Glomerular visceral epithelial cell (primary cell): Measurements from ENCODE around the gene LYRM1.
"Not testable (repeated sequence)": the region's sequence is repeated elsewhere in the genome, so short reads cannot be mapped to it uniquely, and the experiment has no call there.

ENCODE experiments used
- DNase-seq: peaks from one replicate; pipeline ENCODE4 v3.0.0-alpha.2; 2016; ENCODE audit errors: extremely low spot score

The LYRM1 gene, protein sequence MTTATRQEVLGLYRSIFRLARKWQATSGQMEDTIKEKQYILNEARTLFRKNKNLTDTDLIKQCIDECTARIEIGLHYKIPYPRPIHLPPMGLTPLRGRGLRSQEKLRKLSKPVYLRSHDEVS

DNA sequence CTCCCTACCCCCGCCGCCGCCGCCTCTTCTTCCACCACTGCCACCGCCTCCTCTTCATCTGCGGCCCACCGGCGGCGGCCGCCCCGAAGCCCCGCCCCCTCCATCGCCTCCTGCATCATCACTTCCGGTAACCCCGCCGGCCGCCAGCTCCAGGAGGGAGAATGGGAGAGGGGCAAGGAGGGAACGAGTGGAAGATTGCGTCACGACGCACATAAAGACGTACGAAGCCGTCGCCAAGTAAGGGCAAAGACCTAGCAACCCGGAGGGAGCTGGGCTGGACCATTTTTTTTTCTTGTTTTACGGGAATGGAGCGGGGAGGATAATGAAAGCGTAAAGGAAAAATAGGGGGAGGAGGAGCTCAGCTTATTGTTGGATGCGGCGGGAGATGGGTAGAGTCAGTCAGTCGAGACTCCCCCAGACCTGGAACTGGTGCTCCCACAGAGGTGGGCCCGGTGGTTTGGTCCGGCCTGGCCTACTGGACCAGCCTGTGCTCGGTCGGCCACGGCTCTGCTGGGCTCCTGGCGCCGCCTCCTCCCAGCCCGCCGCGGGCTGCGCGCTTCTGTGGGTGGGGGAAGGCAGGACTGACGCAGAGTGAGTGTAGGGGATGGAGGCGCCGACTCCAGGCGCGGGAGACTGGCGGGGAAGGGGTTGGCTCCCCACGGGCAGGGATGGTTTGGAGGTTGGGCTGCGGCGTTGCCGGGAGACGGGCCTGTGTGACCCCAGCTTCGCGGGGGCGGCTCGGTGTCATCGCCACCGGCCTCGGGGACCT lies at the start of gene LYRM1, which contains the start of gene DCUN1D3:
Gene LYRM1 (plus strand): TSS at position 473 of the 769 bp plus-strand sequence. CDS start 14,785 bp downstream, outside the sequence.
Gene DCUN1D3 (minus strand): TSS at position 60 of the 769 bp plus-strand sequence. CDS start 37,820 bp downstream, outside the sequence.
- DNase-seq, result peak; percentile 98

DNA sequence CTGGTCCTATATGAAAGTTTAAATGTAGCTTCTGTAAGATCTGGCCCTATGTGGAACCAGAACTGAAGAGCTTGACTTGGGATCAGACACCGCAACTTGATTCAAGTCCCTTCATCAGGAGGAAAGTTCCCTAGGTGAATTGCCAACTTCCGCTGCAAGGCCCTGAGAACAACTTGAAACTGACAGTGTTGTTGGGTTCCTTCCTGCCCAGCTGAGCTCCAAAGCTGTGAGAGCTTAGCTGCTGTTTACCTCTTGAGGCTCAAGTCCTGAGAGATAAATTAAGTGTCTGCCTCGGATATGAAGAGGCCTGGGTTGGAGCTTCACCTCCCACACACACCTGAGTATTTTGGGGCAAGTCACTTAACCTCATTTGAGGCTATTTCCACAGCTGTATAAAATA lies 49.6 kb upstream of the LYRM1 start:
- no peak for DNase-seq

DNA sequence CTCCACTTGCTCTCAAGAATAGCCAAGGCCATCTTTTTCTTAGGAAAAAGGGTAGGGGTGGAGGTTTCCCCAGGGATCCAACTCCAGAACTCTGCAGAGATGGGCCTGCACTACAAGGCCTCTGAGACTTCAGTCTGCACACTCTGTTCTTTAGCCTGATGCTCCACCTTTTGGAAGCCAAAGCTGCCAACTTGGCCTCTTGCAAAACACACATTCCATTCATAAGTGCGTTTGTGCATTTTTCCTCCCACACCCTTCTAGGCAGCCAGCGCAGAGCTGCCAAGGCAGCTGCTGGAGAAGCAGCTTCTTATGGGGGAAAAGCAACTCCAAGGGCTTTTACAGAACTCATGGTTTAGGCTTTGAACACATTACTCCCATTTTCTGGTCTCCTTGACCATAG lies 49.0 kb upstream of the LYRM1 start:
- DNase-seq, result peak; percentile 52

DNA sequence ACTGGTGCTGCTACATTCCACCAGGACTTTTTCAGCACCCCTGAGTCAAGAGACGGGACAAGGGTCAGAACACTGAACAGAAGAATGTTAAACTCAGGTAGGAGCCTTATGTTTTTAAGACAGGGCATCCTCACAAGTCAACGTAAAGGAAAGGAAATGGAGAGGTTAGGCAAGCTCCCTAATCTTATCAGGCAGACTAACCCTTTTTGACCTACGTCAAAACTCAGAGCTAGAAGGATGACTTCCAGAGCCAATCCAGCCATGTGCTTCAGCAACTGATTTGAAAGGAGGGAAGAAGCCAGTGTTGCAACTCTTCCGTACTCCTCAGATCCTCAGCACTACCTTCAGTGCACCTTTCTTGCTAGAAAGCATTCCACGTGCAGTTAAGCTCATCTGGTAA lies 47.4 kb upstream of the LYRM1 start:
- DNase-seq, result no peak

DNA sequence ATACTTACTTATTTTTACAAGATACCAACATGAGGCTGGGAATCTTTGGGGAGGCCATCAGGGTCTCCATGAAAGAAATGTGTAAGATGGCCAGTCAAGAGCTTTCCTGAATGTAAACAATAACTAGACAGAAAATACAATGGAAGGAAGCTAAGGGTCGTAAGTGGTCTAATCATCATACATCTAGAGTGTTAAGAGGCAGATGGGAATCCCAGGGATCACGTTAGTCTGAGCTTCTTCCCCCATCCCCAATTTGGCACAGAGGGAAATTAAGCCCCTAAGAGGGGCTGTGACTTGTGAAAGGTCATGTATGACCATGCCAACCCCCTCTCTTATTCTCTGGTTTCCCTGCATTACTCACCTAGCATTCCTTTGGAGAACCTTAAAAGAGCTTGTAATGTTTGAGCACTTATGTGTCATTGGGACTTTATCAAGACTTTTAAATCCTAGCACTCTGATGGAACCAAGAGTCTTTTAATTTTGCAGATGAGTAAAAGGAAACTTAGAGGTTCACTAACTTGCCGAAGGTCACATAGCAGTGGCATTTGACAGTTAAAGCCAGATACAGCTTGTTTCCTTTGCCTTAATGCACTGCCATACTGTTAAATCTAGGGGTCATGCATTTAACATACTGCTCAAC lies 46.5 kb upstream of the LYRM1 start:
- no peak for DNase-seq

DNA sequence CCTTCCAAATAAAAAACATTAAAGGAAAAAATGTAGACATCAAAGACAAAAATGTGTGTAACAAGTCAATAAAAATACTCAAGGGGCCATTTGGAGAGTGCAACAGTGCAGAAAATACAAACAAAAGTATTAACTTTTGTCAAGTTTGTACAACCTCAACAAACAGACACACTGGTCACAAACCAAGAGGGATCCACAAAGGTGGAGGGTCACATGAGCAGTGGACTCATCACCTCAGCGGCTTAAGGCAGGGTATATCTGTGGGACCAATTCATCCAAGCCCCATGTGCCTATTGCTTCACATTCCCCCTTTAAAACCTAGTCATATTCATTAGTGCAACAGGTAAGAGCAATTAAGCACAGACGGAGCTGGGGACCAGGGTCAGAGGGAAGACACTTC lies 45.6 kb upstream of the LYRM1 start:
- DNase-seq, result no peak

DNA sequence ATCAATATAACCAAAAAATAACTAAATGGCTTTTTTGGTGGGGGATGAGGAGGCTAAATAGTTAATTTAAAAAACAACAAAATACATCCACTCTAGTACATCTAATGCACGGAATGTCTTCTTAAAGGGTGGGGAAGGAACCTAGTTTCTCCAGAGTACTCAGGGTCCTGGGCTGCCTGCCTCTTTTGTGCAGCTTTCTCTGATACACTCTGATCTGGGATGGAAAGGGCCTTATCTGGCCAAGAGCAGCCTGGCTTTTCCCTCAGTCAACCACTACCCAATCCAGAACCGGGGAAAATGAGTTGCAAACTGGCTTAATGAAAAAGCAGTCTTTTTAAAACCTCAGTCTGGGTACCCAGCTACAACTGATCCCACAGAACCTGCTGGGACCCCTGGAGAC lies 43.3 kb upstream of the LYRM1 start:
- DNase-seq, result no peak

DNA sequence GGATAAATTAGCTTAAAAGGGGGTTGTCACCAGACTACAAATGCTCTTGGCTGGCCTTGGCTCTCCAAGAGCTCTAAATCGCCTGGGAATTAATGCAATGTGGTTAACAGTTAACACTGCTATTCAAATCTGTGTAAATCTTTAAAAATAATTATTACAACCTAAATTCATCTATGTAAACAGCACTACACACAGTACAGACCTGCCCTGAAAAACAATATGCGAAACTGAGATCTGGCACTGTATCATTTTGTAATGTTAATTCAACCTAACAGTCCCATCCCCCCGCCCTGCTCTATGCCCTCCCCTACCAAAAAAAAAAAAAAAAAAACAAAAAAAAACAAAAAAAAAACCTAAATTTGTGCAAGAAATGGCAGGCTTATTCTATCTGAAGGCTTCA lies 41.3 kb upstream of the LYRM1 start:
- DNase-seq, result no peak

DNA sequence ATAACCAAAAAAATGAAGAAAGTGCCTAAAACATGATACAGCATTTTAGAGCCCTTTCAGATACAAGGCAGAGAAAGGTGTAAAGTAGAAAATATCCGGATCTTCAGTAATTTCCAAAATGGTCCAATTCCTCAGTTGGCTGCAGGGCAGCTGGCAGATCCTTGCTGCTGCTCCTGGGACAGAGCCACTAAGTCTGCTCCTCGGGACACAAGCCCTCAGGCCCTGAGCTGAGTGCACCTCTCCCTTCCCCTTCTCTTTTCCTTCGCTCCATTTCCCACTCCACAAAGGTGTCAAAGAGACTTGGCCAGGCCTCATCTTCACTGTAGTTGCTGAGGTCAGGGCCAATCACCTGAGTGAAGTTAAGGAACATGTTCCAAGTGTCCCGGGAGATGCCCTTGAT lies 40.9 kb upstream of the LYRM1 start:
- no peak for DNase-seq

DNA sequence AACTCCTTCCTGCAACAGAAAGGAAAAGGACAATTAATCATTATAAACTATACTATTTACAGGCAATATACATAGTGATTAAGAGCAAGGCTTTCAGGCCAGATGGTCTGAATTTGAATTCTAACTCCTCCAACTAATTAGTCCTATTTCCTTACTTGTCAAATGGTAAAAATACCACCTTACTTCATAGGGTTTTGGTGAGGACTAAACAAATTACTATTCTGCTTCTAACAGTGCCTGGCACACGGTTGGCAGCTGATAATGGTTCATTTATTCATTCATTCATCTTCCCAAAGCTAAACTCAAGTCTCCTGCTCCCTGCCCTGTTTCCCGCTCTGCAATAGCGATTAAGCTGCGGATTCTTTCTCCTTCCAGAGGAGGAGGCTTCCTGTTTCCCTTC lies 40.2 kb upstream of the LYRM1 start:
- DNase-seq, result no peak

DNA sequence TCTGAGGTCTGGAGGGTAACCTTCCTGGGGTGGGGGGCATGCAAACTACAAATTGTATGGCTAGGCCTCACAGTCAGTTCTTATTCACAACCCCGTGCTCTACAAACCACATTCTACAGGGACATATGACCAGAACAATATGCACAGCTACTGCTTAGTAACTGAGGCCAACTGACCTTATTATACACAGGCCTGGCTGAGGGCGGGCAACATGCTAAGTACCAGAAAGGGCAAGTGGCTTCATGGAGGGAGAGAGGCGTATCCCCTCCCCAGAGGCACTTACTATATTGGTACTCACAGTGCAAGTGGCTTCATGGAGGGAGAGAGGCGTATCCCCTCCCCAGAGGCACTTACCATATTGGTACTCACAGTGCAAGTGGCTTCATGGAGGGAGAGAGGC lies 39.6 kb upstream of the LYRM1 start:
- not testable (repeated sequence) for DNase-seq

DNA sequence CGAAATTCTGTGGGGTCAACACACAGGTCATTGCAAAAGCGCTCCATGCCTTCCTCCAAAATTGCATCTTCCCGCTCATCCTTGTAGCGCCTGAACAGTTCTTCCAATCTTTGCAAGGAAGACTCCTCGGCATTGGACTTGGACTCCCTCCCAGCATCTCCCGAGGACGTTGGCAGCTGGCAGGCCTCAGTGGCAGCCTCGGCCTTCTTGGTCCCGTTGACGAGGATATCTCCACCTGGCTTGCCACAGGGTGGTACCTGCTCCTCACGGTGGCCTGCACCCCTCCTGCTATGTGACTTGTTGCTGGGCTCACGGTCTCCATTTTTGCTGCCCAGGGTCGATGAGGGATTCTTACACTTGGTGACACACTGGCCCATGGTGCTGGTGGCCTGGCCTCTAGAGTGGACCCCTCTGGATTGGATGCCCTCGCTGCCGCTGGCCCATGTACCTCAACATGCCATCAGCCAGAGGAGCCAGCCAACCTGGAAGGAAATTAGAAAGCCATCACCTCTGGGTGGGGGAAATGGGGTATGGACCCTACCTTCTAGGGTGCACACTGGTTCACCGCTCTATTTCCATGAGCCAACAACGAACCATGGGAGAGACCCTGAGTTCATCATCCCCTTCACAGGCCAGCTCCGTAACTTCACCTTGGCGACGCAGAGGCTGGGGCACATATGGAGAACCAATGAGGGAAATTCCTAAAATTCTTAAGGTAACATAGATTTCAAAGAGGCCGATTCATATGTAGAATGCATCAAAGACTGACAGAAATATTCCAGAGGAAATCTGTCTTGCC lies 38.2 kb upstream of the LYRM1 start:
- no peak for DNase-seq

DNA sequence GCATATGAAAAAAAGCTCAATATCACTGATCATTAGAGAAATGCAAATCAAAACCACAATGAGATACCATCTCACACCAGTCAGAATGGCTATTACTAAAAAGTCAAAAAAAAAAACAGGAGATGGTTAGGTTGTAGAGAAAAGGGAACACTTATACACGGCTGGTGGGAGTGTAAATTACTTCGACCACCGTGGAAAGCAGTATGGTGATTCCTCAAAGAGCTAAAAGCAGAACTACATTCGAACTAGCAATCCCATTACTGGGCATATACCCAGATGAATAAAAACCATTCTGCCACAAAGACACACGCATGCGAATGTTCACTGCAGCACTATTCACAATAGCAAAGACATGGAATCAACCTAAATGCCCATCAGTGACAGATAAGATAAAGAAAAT lies 36.2 kb upstream of the LYRM1 start:
- not testable (repeated sequence) for DNase-seq

DNA sequence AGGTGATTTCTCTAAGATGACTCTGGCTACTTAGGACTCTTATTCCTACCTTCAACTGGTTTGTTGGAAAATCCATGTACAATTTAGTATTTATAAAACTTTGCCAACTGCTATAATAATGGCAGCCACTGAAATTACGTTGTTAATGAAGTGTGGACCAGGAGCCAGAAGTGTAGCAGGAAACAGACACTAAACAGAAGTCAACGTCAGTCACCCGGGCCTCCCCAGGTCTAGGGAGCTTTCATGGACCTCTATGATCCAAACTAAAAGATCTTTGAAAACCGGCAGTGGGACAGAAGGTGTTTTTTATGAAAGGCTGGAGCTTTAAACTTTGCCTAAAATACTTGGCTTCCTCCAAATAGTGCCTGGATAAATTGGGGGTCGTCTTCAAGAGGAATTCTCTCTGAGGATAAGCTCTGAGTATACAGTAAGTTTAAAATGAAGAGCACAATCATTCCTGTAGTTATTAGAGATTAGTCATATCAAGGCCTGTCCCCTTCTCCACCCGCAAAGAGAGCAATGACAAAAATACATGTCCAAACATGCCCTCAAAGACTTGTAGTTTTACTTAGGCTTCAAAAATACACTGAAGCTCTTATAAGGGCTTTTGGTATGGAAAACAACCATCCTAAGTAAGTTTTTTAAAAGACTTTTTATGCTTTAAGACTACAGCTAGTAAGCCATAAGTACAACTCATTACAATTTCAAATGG lies 35.0 kb upstream of the LYRM1 start:
- DNase-seq, result peak; percentile 35

DNA sequence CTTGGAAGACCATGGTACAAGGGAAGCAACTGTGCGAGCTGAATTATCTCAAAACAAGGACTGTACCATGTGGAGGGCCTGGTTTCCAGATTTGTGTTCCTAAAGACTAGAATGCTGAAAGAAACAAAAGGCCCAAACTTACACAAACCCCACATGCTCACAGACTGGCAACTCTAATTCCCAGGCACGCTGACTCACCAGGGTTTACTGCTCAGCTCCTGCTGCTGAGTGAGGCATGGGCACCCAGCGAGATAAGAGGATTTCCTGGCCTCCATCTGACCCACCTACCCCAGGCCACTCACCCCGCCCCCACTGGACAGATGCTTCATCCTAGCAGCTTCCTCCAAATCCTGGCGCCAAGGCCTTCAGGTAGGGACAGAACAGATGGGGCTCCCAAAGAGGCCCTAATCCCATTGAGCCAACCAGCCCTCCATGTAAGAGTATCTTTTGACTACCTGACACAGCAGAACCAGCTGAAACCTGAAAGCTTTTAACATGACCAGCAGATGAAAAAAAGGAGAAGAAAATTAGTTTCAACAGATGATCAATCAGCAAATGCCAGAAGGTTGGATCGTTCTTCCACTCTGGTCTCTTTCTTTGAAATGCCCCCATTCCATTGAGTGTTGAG lies 34.3 kb upstream of the LYRM1 start:
- DNase-seq, result peak; percentile 73

DNA sequence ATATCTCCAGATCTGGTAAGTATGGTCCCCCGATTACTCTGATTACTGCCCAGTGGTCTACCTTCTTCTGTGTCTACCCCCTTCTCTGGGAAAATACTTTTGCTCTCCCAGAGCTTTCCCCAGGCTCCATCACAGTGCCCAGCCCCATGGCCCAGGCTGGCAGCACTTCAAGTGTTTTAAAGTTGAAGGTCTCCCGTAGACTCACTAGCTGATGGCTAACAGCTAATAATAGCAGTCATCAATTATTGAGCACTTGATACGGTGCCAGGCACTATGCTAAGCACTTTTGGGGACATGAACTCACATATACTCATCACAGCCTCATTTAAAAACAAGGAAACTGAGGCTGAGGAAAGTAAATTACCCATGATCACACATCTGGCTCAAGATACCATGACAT lies 33.8 kb upstream of the LYRM1 start:
- no peak for DNase-seq

DNA sequence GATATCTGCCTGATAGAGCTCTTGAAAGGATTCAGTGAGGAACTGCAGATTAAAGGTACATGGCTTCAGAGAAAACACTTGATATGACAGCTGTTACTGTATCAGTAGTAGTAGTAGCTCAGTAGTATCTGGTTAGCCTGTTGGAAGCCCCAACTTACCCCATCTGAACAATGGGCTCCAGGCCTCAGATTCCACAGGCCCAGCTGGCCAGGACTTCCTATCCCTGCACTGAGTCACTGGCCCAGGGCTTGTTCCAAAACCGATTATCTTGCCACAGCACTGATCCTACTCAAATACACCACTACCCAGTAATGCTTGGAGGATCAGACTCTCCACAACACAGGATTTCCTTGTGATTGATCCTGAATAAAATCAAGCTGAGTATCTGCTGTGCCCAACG lies 33.0 kb upstream of the LYRM1 start:
- DNase-seq, result no peak

DNA sequence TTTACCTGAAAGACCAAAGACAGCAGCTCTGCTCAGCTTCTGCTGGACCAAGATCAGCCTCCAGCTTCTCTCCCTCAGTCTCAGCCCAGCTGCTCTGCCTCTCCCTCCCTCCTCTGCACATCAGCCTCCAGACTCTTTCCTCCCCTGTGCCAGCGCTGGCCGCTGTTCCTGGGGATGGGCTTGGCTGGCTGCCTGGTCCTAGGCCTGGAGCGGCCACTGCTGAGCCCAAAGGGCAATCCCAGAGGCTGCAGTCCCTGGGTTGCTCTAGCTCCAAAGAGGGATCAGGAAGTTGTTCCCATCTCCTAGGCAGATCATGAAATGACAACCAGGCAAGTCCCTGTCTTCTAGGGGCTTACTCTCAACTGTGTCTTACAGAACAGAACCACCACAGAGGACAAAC lies 31.7 kb upstream of the LYRM1 start:
- DNase-seq, result peak; percentile 49

DNA sequence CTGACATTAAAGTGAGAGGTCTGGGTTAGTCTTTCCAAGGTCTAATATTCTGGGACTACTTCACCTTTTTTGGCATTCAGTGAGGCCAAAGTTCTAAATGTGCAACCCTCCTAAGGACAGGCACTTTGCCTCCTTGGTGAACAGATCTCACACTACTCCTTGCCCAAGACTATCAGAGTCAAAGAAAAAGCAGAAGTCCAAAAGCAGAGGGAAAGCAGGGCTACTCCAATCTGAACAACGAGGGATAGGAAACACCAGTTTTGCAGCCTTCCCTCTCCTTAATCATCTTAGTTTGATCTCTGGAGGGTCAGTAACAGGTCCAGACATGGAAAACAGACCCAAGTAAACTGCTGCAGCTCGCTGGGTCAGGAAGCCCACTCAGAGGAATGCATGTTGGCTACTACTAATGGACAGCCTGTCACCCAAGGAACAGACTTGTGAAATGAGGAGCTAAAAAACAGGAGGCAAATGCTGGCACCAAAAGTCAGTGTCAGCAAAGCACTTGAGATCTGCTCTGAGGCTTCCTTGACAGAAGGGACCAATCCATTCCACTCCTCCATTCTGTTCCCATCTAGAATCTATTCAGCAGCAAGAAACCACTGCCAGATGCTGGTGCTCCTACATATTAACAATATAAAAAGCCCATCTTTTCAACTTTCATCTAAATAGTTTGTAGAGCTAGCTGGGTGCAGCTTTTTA lies 30.3 kb upstream of the LYRM1 start:
- DNase-seq, result no peak

DNA sequence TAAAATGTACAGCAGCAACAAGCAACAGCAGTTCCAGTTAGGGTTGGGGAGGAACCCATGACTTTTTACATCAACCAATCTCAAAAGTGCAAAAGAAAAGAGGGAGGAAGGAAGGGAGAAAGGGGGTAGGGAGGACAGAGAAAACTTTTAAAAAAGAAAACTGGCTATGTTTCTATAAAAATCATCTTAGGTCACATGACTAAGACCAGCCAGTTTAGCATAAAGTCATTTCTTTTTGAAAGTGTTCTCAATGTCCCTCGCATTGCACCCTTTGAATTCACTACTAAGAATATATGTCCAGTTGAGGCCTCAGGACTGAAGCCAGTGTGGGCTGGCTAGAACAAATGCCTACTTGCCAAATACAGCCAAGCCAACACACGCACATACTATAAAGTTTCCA lies 29.3 kb upstream of the LYRM1 start:
- no peak for DNase-seq
